SW480 (cell line): Measurements from ENCODE around the gene S100A5.

ENCODE experiments used
- DNase-seq: peaks from one replicate; pipeline ENCODE4 v3.0.0-alpha.2; 2016; ENCODE audit warnings: low spot score

S100A5 gene

GRCh38 chr1:153546796-153547559 lies 6.2 kb upstream of the S100A5 start:
- no peak for DNase-seq

GRCh38 chr1:153546371-153546770 lies 5.6 kb upstream of the S100A5 start:
- DNase-seq = no peak

- DNase-seq = peak; percentile 97
These were observed 4.6 kb upstream of the S100A5 start, which contains the start of gene S100A4 for GRCh38 chr1:153545067-153546055. Gene S100A4 (minus strand): TSS chr1:153545806. CDS start chr1:153544794, 1,012 bp downstream.

GRCh38 chr1:153544453-153545066 lies 3.8 kb upstream of the S100A5 start:
- no peak for DNase-seq

- no peak for DNase-seq
These were observed 3.0 kb upstream of the S100A5 start for GRCh38 chr1:153543736-153544135.

GRCh38 chr1:153542956-153543711 lies 2.4 kb upstream of the S100A5 start:
- DNase-seq = peak; percentile 52

GRCh38 chr1:153541641-153542590 lies 1.2 kb upstream of the S100A5 start:
- DNase-seq = no peak

- DNase-seq = no peak
These were observed 1.2 kb downstream of the S100A5 start for GRCh38 chr1:153539395-153540093.

- DNase-seq = peak; percentile 88
These were observed 2.4 kb downstream of the S100A5 start for GRCh38 chr1:153538315-153538821.

GRCh38 chr1:153537376-153537730 lies 3.4 kb downstream of the S100A5 start:
- no peak for DNase-seq

GRCh38 chr1:153536671-153537375 lies 3.9 kb downstream of the S100A5 start:
- DNase-seq = peak; percentile 73

GRCh38 chr1:153536012-153536670 lies 4.6 kb downstream of the S100A5 start:
- DNase-seq = peak; percentile 92

- DNase-seq = peak; percentile 55
These were observed 5.3 kb downstream of the S100A5 start, which contains the start of gene S100A6 for GRCh38 chr1:153535242-153536011. Gene S100A6 (minus strand): TSS chr1:153535991. CDS start chr1:153535339, 652 bp downstream.

GRCh38 chr1:153534925-153535241 lies 5.9 kb downstream of the S100A5 start:
- no peak for DNase-seq

- DNase-seq = peak; percentile 58
These were observed 6.4 kb downstream of the S100A5 start for GRCh38 chr1:153534226-153534924.

GRCh38 chr1:153533689-153534201 lies 7.0 kb downstream of the S100A5 start:
- DNase-seq = peak; percentile 93
